Kidney glomerular epithelial cell (primary cell): ENCODE data around the gene TMEM109.

Experiments
- DNase-seq: peaks from one replicate; lab custom pipeline; 2025; lab: John Stamatoyannopoulos, UW

TMEM109 gene

DNA sequence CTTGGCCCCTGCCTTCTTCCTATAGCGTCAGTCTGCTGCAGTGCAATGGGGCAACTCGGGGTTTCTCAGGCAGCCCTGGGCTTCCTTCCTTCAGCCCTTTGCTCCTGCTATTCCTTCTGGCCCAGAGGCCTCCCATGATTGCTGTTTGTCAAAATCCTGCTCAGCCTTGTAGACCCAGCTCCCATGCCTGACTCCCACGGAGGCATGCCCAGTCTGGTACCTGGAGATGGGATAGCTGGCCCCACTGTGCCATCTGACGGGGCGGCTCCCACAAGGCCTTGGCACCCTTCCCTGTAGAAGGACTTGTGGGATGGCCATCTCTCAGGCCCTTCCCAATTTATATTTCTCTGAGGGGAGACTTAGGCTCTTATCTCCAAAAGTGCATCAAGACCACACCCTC lies 56.9 kb downstream of the TMEM109 start:
- DNase-seq, result no peak

DNA sequence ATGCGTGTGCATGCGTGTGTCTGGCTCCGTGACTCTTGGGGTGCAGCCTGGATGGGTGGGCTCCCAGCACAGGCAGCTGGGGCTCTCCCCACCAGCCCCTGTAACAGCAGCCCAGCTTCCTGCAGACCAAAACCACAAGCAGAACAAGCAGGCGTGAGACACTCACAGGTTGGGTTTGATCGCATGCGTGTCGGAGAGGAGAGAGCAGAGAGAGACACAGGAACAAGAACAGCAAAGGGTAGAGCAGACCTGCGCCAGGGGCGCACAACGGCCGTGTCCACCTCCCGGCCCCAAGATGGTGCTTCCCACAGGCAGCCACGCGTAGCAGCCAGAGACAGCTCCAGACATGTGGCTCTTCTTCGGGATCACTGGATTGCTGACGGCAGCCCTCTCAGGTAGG lies 57.6 kb downstream of the TMEM109 start, which contains the start of gene CD6:
Gene CD6 (plus strand): TSS at position 161 of the 400 bp plus-strand sequence. CDS start 186 bp downstream, at position 347.
- DNase-seq, result no peak

DNA sequence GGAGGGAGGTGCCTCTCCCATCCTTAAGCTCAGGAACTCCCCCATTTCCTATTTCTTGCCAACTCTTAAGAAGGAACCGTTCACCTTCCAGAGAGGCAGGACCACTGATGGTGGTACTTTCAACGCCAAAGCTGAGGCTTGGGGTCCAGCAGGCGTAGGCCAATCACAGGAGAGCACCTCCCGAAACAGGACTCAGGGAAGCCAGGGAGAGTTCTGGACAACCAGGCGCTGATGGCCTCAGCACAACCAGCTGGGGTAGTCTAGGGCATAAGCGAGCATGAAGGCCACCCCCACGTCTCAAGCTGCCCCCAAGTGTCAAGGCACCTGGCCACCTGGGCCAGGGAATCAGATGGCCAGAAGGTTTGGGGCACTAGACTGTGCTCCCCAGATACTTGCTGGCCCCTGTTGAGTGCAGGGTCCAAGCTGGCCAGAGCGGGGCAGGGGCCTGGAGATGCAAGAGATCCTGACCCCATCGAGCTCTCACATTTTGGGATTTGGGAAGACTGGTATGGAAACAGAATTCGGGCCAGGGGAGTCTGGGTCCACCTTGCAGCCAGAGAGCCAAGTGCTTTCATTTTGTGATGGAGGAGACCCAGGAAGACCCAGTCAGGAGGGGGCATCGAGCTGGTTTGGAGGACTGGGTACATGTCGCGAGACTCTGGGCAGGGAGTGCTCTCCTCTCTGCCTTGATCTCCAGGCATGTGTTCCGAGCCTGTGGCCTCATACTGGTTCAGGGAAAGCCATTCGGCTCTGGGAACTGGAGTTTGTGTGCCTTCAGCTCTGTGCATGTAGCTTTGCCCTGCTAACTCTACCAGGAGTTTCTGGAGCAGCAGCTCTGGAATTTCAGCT lies 58.4 kb downstream of the TMEM109 start:
- DNase-seq, result no peak
